Spinal cord (tissue), 10 donors: ENCODE data around the gene TM4SF18. TPM values are rescaled to one million over a fixed set of nuclear protein-coding genes. Genes with fewer than 3 reads are reported as not detected.

ENCODE experiments used
- DNase-seq, 6 donors: peaks; one replicate each; pipeline versions ENCODE4 v3.0.0 to v3.0.0-alpha.2; 2013 to 2015; ENCODE audit warnings: low spot score in 6 of 6, low read depth in 4 of 6
- H3K27ac ChIP-seq: one replicate; pipeline ENCODE4 v1.5.1; 2013; ENCODE audit warnings: low read depth, low read length, control low read depth
- H3K27me3 ChIP-seq: one replicate; pipeline ENCODE4 v1.6.1; 2013; ENCODE audit warnings: low read length; ENCODE audit not compliant: control insufficient read depth, insufficient read depth
- H3K36me3 ChIP-seq: one replicate; pipeline ENCODE4 v1.6.1; 2013; ENCODE audit warnings: low read length; ENCODE audit not compliant: control insufficient read depth, insufficient read depth
- H3K4me1 ChIP-seq: one replicate; pipeline ENCODE4 v1.6.1; 2013; ENCODE audit warnings: low read length; ENCODE audit not compliant: control insufficient read depth, insufficient read depth
- H3K4me3 ChIP-seq: one replicate; pipeline ENCODE4 v1.5.1; 2013; ENCODE audit warnings: low read depth, low read length, control low read depth
- H3K9me3 ChIP-seq: one replicate; pipeline ENCODE4 v1.6.1; 2013; ENCODE audit warnings: low read length; ENCODE audit not compliant: control insufficient read depth, insufficient read depth
- WGBS: methylation state at CpG from one replicate; pipeline ENCODE4 v1.1.5; 2013; ENCODE audit warnings: missing lambda C conversion rate; ENCODE audit not compliant: insufficient coverage; 5-methylcytosine and 5-hydroxymethylcytosine counted together
- polyA plus RNA-seq, 2 donors: library from polyadenylated mRNA; unstranded; fragments of 120-200 nt; gene quantifications; one replicate each; pipeline ENCODE4 v1.2.1, GENCODE V29; 2013; ENCODE audit not compliant: insufficient read length in 2 of 2
- total RNA-seq, 2 donors: library from RNA; depleted of rRNA in 1 of 2; stranded (reverse); fragments of 120-200 nt in 1 of 2; fragments of >200 nt in 1 of 2; gene quantifications; one replicate each; pipeline versions ENCODE4 v1.2.3 to v1.2.4, GENCODE V29; 2013 to 2014
- donor health status: healthy.

Gene TM4SF18
- total and polyA plus RNA-seq, 4 donors = 8.1 to 17.1 (median 11.1) TPM

DNA sequence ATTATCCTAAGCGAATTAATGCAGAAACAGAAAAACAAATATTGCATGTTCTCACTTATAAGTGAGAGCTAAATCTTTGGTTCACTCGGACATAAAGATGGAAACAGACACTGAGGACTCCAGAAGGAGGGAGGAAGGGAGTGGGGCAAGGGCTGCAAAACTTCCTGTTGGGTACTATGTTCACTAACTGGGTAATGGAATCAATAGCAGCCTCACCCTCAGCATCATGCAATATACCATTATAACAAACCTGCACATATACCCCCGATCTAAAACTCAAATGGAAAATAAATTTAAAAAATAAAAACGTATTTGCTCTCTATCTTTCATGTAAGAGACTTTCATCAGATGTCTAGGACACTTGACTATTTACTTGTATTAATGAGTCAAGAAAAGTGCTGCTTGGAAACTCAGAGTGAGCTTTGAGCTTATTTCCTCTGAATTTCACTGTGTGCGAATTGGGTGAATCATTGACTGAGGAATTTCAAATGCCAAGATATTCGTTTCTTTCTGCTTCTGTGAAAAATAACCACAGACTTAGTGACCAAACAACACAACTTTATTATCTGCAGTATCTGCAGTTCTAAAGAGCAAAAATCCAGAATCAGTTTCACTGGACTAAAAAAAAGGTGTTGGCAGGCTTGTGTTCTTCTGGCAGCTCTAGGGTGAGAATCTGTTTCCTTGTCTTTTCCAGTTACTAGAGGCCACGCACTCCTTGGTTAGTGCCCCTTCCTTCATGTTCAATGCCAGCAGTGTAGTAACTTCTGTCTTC is 18.4 kb downstream of the TM4SF18 start:
- H3K4me3 ChIP-seq = no peak overlapping the region
- no peak for DNase-seq
- peaks cover 2% of the 10 kb centered on the region for H3K9me3 ChIP-seq
- WGBS = 90% methylated on average over 1 of the region's 7 CpGs
- H3K36me3 ChIP-seq = no peaks in the 10 kb centered on the region
- H3K4me1 ChIP-seq = no peaks in the 10 kb centered on the region
- no peaks in the 10 kb centered on the region for H3K27me3 ChIP-seq
- no peak overlapping the region for H3K27ac ChIP-seq

GRCh38 chr3:149313542-149313941 is 19.9 kb downstream of the TM4SF18 start:
- no peaks in the 10 kb centered on the region for H3K36me3 ChIP-seq
- no peak overlapping the region for H3K27ac ChIP-seq
- 71% methylated on average over 1 of the region's 1 CpG for WGBS
- no peaks in the 10 kb centered on the region for H3K4me1 ChIP-seq
- H3K9me3 ChIP-seq = peaks cover 2% of the 10 kb centered on the region
- H3K4me3 ChIP-seq = no peak overlapping the region
- H3K27me3 ChIP-seq = no peaks in the 10 kb centered on the region
- DNase-seq = no peak

- 98% methylated on average over 3 of the region's 7 CpGs for WGBS
- no peak for DNase-seq
- H3K27me3 ChIP-seq = no peaks in the 10 kb centered on the region
- peaks cover 2% of the 10 kb centered on the region for H3K9me3 ChIP-seq
- H3K27ac ChIP-seq = no peak overlapping the region
- no peaks in the 10 kb centered on the region for H3K36me3 ChIP-seq
- no peak overlapping the region for H3K4me3 ChIP-seq
- no peaks in the 10 kb centered on the region for H3K4me1 ChIP-seq
Observed at GRCh38 chr3:149310796-149311534, 22.5 kb downstream of the TM4SF18 start.

DNA sequence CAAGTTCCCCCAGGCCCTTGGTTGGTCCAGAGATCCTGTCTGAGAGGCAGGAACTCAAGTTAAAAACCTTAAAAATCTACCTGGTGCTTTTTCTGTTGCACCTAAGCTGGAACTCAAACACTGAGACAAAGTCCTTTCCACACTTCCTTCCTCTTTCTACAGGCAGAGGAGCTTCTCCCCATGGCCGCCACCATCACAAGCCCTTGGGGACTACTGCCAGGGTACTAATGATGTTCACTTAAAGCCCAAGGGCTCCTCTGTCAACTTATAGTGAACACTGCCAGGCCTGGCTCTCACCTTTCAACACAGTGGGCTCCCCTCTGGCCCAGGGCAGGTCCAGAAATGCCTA is 26.0 kb downstream of the TM4SF18 start:
- Histone ChIP-seq H3K4me3 (no peak overlapping the region), H3K4me1 (no peaks in the 10 kb centered on the region), H3K36me3 (no peaks in the 10 kb centered on the region), H3K9me3 (no peaks in the 10 kb centered on the region), H3K27ac (no peak overlapping the region), H3K27me3 (no peaks in the 10 kb centered on the region)
- 88% methylated on average over 1 of the region's 1 CpG for WGBS
- no peak for DNase-seq

- no peaks in the 10 kb centered on the region for H3K4me1 ChIP-seq
- H3K4me3 ChIP-seq = no peak overlapping the region
- no peaks in the 10 kb centered on the region for H3K9me3 ChIP-seq
- no peak for DNase-seq
- no peaks in the 10 kb centered on the region for H3K27me3 ChIP-seq
- 100% methylated on average over 1 of the region's 2 CpGs for WGBS
- H3K36me3 ChIP-seq = no peaks in the 10 kb centered on the region
- H3K27ac ChIP-seq = no peak overlapping the region
Observed at GRCh38 chr3:149306751-149307434, 26.5 kb downstream of the TM4SF18 start.

DNA sequence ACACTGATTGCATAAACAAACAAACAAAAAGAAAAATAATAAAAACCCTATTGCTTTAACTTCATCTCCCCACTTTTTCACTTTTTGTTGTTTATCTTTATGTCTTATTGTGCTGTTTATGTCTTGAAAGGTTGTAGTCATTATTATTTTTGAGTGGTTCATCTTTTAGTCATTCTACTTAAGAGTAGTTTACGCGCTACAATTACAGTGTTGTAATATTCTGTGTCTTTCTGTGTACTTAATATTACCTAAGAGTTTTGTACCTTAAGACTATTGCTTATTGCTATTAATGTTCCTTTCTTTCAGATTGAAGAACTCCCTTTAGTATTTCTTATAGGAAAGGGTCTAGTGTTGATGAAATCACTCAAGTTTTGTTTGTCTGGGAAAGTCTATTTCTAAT is 28.1 kb downstream of the TM4SF18 start:
- Histone ChIP-seq H3K4me1 (no peaks in the 10 kb centered on the region), H3K9me3 (no peaks in the 10 kb centered on the region), H3K27ac (no peak overlapping the region), H3K27me3 (no peaks in the 10 kb centered on the region), H3K4me3 (no peak overlapping the region), H3K36me3 (no peaks in the 10 kb centered on the region)
- no peak for DNase-seq
- no CpG with 5 or more reads among the region's 2 CpGs for WGBS

- Histone ChIP-seq H3K36me3 (no peaks in the 10 kb centered on the region), H3K27ac (peak overlapping the region; percentile 45), H3K27me3 (no peaks in the 10 kb centered on the region), H3K9me3 (peaks cover 2% of the 10 kb centered on the region), H3K4me1 (no peaks in the 10 kb centered on the region), H3K4me3 (no peak overlapping the region)
- DNase-seq = peak in 2 of 6 donors; percentile 20 to 24
- WGBS = 43% methylated on average over 4 of the region's 5 CpGs
Observed at GRCh38 chr3:149299938-149300801, 33.3 kb downstream of the TM4SF18 start.

DNA sequence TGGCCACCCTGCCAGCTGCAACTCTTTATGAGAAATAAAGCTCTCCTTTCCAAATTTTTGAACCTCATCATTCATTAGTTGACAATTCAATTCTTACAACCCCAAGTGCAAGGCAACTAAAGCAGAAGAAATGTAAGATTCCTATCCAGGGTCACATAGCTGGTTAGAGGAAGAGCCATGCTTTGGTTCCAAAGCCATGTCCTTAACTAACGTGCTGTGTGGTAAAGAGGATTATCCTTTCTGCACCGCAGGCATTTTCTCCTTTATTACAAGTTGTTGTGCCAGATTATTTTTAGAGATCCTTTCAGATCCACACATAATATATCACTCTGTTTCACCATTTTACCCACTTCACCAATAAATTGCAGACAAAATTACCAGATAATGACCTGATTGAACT is 36.5 kb downstream of the TM4SF18 start:
- WGBS = no CpG with 5 or more reads among the region's 2 CpGs

GRCh38 chr3:149292666-149293065 is 40.8 kb downstream of the TM4SF18 start:
- Histone ChIP-seq H3K9me3 (peaks cover 5% of the 10 kb centered on the region), H3K27me3 (no peaks in the 10 kb centered on the region), H3K36me3 (no peaks in the 10 kb centered on the region), H3K4me1 (no peaks in the 10 kb centered on the region), H3K27ac (no peak overlapping the region), H3K4me3 (no peak overlapping the region)
- DNase-seq = no peak
- WGBS = no CpG with 5 or more reads among the region's 6 CpGs

More for the DNA sequence above, 36.5 kb downstream of the TM4SF18 start:
- Histone ChIP-seq H3K27me3 (no peaks in the 10 kb centered on the region), H3K9me3 (peaks cover 5% of the 10 kb centered on the region), H3K4me3 (no peak overlapping the region), H3K36me3 (no peaks in the 10 kb centered on the region), H3K27ac (no peak overlapping the region), H3K4me1 (no peaks in the 10 kb centered on the region)
- DNase-seq = no peak
